AG04450 (cell line): ENCODE results near the gene CREB5. TPM values are rescaled to one million over a fixed set of nuclear protein-coding genes. Genes with fewer than 3 reads are reported as not detected.
A peak's percentile ranks its signal among the peaks of the same experiment; 100 is the strongest.

Experiments used
- CTCF ChIA-PET: fragments of 300-600, 350-600 bp; formaldehyde crosslinking; extraction: SDS; loops from one replicate; lab custom pipeline; 2022; ENCODE audit warnings: antibody characterized with exemption, inconsistent platforms; lab: Charles Lee
- POLR2A ChIA-PET: fragments of 350-600 bp; formaldehyde crosslinking; extraction: SDS; loops from one replicate; lab custom pipeline; 2021; ENCODE audit warnings: antibody characterized with exemption, inconsistent platforms; lab: Yijun Ruan, JAX
- DNase-seq: peaks from one replicate; pipeline ENCODE4 v3.0.0-alpha.2; 2011; ENCODE audit warnings: low read depth, low spot score
- H3K27ac ChIP-seq: one replicate; pipeline ENCODE4 v1.5.1; 2012; ENCODE audit warnings: low read depth, low read length, control low read depth
- H3K27me3 ChIP-seq: one replicate; pipeline ENCODE4 v1.6.0; 2012; ENCODE audit warnings: low read length; ENCODE audit not compliant: control insufficient read depth, insufficient read depth
- H3K4me3 ChIP-seq: 2 replicates; pipeline ENCODE4 v1.5.1; 2011; ENCODE audit warnings: mild to moderate bottlenecking, low read depth, low read length, control low read depth
- H3K9me3 ChIP-seq: 2 replicates; pipeline ENCODE4 v1.5.1; 2012; ENCODE audit warnings: low read length; ENCODE audit not compliant: control insufficient read depth, insufficient read depth
- polyA plus RNA-seq: library from polyadenylated mRNA; depleted of rRNA; stranded (reverse); fragments of >200 nt; gene quantifications from 2 replicates; pipeline ENCODE4 v1.2.3, GENCODE V29; 2011
- TF ChIP-seq, protein P1 (sequence below): IDR thresholded peaks from 2 replicates; pipeline ENCODE4 v1.5.1; 2011; ENCODE audit warnings: low read depth, low read length, control low read depth, inconsistent platforms

Gene CREB5
- polyA plus RNA-seq, 1 experiment: 22.1 TPM

DNA sequence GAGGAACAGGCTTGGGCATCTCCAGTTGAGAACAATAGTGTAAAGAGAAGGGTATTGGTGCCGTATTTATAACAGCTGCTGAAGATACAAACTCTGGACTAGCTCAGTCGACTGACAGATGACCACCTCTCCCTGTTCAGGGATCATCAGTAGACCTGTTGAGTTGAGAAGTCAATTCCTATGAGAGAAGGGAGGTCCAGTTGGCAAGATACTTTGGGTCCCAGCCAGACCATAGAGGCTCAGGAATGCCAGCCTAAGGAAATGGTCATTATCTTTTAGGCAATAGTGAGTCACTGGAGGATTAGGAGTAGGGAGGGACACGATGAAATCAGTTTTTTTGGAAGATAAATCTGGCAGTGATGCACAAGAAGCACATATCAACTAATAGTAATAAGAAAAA lies 342.9 kb downstream of the CREB5 start:
- CTCF ChIA-PET: no interaction called here
- Histone ChIP-seq H3K27me3 (no peaks in the 10 kb centered on the region), H3K9me3 (no peaks in the 10 kb centered on the region), H3K27ac (no peak overlapping the region), H3K4me3 (no peak overlapping the region)
- POLR2A ChIA-PET: no interaction called here
- DNase-seq: no peak
- TF ChIP-seq, protein P1, sequence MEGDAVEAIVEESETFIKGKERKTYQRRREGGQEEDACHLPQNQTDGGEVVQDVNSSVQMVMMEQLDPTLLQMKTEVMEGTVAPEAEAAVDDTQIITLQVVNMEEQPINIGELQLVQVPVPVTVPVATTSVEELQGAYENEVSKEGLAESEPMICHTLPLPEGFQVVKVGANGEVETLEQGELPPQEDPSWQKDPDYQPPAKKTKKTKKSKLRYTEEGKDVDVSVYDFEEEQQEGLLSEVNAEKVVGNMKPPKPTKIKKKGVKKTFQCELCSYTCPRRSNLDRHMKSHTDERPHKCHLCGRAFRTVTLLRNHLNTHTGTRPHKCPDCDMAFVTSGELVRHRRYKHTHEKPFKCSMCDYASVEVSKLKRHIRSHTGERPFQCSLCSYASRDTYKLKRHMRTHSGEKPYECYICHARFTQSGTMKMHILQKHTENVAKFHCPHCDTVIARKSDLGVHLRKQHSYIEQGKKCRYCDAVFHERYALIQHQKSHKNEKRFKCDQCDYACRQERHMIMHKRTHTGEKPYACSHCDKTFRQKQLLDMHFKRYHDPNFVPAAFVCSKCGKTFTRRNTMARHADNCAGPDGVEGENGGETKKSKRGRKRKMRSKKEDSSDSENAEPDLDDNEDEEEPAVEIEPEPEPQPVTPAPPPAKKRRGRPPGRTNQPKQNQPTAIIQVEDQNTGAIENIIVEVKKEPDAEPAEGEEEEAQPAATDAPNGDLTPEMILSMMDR: no peak

DNA sequence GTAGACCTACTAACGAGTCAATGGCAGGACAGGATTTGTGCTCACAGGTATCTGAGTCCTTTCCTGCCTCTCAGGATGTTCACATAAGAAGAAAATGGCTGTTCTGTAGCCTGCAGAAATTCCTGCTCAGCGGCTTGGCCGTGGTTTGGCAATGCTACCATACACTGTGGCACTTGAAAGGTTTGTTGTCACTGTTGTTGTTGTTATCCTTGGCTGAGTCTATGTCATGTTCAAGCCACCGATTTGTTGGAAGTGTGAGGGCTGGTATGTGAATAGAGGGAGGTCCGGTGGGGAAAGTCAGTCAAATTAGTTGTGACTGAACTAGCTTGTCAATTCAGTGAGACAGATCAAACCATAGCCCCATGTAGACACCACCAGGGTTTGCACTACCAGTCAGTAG lies 345.9 kb downstream of the CREB5 start:
- no peak for DNase-seq
- ChIA-PET POLR2A (no interaction called here), CTCF (no interaction called here)
- Histone ChIP-seq H3K4me3 (no peak overlapping the region), H3K27ac (no peak overlapping the region), H3K9me3 (no peaks in the 10 kb centered on the region), H3K27me3 (no peaks in the 10 kb centered on the region)
- TF ChIP-seq, protein P1: no peak

DNA sequence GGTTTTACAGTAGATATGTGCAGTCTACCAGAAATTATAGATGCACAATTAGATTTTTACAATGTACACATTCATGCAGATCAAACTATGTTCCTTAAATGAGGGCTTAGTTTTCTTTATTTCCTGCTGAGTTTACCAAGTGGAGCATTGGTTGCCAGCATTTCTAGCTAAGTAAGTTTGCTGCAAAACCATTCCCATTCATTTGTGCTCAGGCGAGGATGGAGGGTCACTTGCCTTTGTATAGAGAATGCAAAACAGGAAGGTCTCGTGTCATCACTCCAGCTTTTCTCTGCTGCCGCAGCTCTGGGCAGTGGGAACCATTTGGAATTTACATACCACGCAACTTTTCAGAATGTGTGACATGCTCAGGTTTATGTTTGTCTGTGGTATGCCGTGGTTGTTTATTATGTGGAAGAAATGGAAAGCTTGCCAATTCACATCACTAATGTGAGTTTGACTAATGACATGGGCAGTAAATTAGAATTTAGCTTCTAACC lies 347.2 kb downstream of the CREB5 start:
- Histone ChIP-seq H3K27ac (peak overlapping the region; percentile 13), H3K27me3 (no peaks in the 10 kb centered on the region), H3K4me3 (no peak overlapping the region), H3K9me3 (no peaks in the 10 kb centered on the region)
- ChIA-PET CTCF (interaction anchor here (1.4 kb wide), 1 partner anchor 10 kb away, joined by 3 read pairs; no protein-coding TSS in a partner anchor), POLR2A (no interaction called here)
- no peak for DNase-seq
- TF ChIP-seq, protein P1: no peak

DNA sequence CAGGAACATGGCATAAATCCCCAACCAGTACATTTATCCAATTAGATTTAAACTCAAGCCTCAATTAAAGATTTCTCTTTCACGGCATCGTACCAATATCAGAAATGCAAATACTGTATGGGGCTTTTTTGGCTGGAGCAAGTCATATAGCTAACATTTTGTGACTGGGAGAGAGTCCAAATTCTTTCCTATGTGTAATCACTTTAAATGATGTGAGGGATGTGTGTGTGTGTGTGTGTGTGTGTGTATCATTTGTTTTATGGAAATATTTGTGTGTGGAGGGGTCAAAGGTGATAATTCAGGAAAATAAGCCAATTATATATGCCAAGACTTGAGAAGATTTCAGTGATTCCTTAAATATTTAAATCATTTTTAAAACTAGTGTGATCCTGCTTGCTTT lies 349.2 kb downstream of the CREB5 start:
- POLR2A ChIA-PET: interaction anchor here (0.6 to 0.7 kb wide), 2 partner anchors 27 to 177 kb away, joined by 4 read pairs; no protein-coding TSS in a partner anchor
- Histone ChIP-seq H3K27me3 (no peaks in the 10 kb centered on the region), H3K4me3 (no peak overlapping the region), H3K9me3 (no peaks in the 10 kb centered on the region), H3K27ac (no peak overlapping the region)
- TF ChIP-seq, protein P1: no peak
- no peak for DNase-seq
- CTCF ChIA-PET: no interaction called here

DNA sequence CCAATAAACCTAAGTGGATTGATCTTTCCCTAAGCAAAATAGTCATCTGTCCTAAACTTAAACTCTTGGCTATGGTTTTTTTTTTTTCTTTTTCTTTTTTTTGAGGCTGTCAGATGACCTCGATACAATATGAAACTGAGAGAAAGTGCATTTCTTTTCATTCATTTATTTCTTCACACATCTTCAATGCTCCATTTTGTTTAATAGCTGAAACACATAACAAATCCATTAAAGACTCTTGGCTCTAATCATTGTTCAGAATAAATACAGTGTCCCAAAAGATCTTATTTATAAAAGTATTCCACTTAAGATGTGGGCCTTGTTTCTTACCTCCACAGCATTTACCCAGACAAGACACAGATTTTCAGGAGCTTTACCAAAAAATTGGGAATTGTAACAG lies 350.3 kb downstream of the CREB5 start:
- H3K27me3 ChIP-seq: no peaks in the 10 kb centered on the region
- ChIA-PET CTCF (no interaction called here), POLR2A (interaction anchor here (0.7 kb wide), 1 partner anchor 152 kb away, joined by 5 read pairs; no protein-coding TSS in a partner anchor)
- TF ChIP-seq, protein P1: no peak
- DNase-seq: no peak
- H3K9me3 ChIP-seq: no peaks in the 10 kb centered on the region
- no peak overlapping the region for H3K4me3 ChIP-seq
- no peak overlapping the region for H3K27ac ChIP-seq
